ENCODE measurements around the gene TRMT2B.
"Not testable (repeated sequence)": the region's sequence is repeated elsewhere in the genome, so short reads cannot be mapped to it uniquely, and the experiment has no call there.

Gene TRMT2B

GRCh38 chrX:101051549-101052302, at the start of gene TRMT2B:
TSS of gene TRMT2B (minus strand) at chrX:101052111. CDS start at chrX:101042289, 9,822 bp downstream.
- peak; percentile 59 to 63 for DNase-seq (ENCODE audit: low read depth in 2 of 2)

- DNase-seq (ENCODE audit: low read depth in 2 of 2), result peak; percentile 87 to 88
Observed at GRCh38 chrX:101097546-101098453, 45.9 kb upstream of the TRMT2B start, which contains the start of gene CENPI. TSS of gene CENPI (plus strand) at chrX:101098204. CDS start at chrX:101101071, 2,867 bp downstream.

- no peak for DNase-seq (ENCODE audit: low read depth in 2 of 2)
Observed at GRCh38 chrX:101091817-101092216, 39.9 kb upstream of the TRMT2B start.

GRCh38 chrX:101081231-101081630, 29.3 kb upstream of the TRMT2B start:
- no peak for DNase-seq (ENCODE audit: low read depth in 2 of 2)

GRCh38 chrX:101080326-101081124, 28.6 kb upstream of the TRMT2B start:
- DNase-seq (ENCODE audit: low read depth in 2 of 2), result no peak

GRCh38 chrX:101079736-101080270, 27.9 kb upstream of the TRMT2B start:
- DNase-seq (ENCODE audit: low read depth in 2 of 2), result no peak

- DNase-seq (ENCODE audit: low read depth in 2 of 2), result no peak
Observed at GRCh38 chrX:101078716-101079598, 27.0 kb upstream of the TRMT2B start, which contains the start of gene TMEM35A. TSS of gene TMEM35A (plus strand) at chrX:101078879. CDS start at chrX:101079003, 124 bp downstream.

- no peak for DNase-seq (ENCODE audit: low read depth in 2 of 2)
Observed at GRCh38 chrX:101071582-101071981, 19.7 kb upstream of the TRMT2B start.

GRCh38 chrX:101062176-101062575, 10.3 kb upstream of the TRMT2B start:
- DNase-seq (ENCODE audit: low read depth in 2 of 2), result no peak

GRCh38 chrX:101057093-101057714, 5.3 kb upstream of the TRMT2B start:
- DNase-seq (ENCODE audit: low read depth in 2 of 2), result no peak

GRCh38 chrX:101056551-101056950, 4.6 kb upstream of the TRMT2B start:
- not testable (repeated sequence) for DNase-seq (ENCODE audit: low read depth in 2 of 2)

GRCh38 chrX:101051153-101051548, 760 bp downstream of the TRMT2B start:
- no peak for DNase-seq (ENCODE audit: low read depth in 2 of 2)

- DNase-seq (ENCODE audit: low read depth in 2 of 2), result no peak
Observed at GRCh38 chrX:101040197-101040596, 11.7 kb downstream of the TRMT2B start.

- no peak for DNase-seq (ENCODE audit: low read depth in 2 of 2)
Observed at GRCh38 chrX:101037231-101037630, 14.7 kb downstream of the TRMT2B start.

- no peak for DNase-seq (ENCODE audit: low read depth in 2 of 2)
Observed at GRCh38 chrX:101029665-101030064, 22.2 kb downstream of the TRMT2B start.

GRCh38 chrX:101028562-101028961, 23.3 kb downstream of the TRMT2B start:
- DNase-seq (ENCODE audit: low read depth in 2 of 2), result no peak

- no peak for DNase-seq (ENCODE audit: low read depth in 2 of 2)
Observed at GRCh38 chrX:101025126-101025525, 26.8 kb downstream of the TRMT2B start.

GRCh38 chrX:101022020-101022419, 29.9 kb downstream of the TRMT2B start:
- DNase-seq (ENCODE audit: low read depth in 2 of 2), result no peak

GRCh38 chrX:101012031-101012430, 39.9 kb downstream of the TRMT2B start:
- DNase-seq (ENCODE audit: low read depth in 2 of 2), result not testable (repeated sequence)

- no peak for DNase-seq (ENCODE audit: low read depth in 2 of 2)
Observed at GRCh38 chrX:101009090-101009489, 42.8 kb downstream of the TRMT2B start.

Data from stimulated activated CD8-positive, alpha-beta memory T cell treated with anti-CD3 and anti-CD28 coated beads, Interleukin-15, amount 100 ng/mL, for 48 hours (primary cell).